GM18499 (cell line): ENCODE results near the gene STK10.

ENCODE experiments used
- ATAC-seq: cut with Tn5 transposase; IDR thresholded peaks from one replicate; pipeline ENCODE4 v1.9.1; 2021; ENCODE audit warnings: moderate number of reproducible peaks; ENCODE audit not compliant: insufficient read depth, unreplicated experiment

The STK10 gene

DNA sequence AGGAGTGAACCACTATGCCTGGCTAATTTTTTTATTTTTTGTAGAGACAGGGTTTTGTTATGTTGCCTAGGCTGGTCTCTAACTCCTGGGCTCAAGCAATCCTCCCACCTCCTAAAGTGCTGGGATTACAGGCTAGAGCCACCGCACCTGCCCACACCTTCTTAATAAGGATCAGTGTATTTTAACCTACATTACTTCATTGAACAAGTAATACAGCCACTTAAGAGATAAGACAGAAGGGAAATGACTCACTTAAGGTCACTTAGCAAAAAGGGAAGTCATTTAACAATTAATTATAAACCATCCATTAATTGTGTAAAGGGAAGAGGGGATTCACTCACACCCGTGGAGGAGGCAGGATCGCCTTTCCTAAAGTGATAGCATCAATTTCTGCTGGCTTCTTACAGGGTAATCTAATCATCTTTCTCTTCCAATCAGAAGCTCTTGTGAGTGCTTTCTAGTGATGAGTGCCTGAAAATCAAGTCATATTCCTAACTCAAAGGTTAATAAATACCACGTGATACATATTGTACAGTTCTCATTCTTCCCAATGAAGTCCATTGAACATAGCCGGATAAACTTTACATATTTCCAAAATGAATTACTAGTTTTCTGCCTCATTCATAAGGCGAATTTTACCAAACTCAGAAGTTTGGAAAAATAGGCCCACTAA lies 185.0 kb downstream of the STK10 start:
- ATAC-seq, result no peak

- no peak for ATAC-seq
These were observed 185.7 kb downstream of the STK10 start for GRCh38 chr5:172002310-172002709.

- no peak for ATAC-seq
These were observed 188.1 kb downstream of the STK10 start for GRCh38 chr5:171999877-172000276.

- no peak for ATAC-seq
These were observed 188.9 kb downstream of the STK10 start for GRCh38 chr5:171999100-171999499.

- ATAC-seq, result no peak
These were observed 191.0 kb downstream of the STK10 start for GRCh38 chr5:171997011-171997410.

- ATAC-seq, result no peak
These were observed 195.2 kb downstream of the STK10 start for GRCh38 chr5:171992813-171993212.

GRCh38 chr5:171992305-171992704 lies 195.7 kb downstream of the STK10 start:
- no peak for ATAC-seq
